H9 (cell line): ENCODE measurements around the gene ALDH1B1. TPM values are rescaled to one million over a fixed set of nuclear protein-coding genes. Genes with fewer than 3 reads are reported as not detected.

Source experiments
- DNase-seq: peaks from one replicate; pipeline ENCODE4 v3.0.0-alpha.2; 2017
- H2AFZ ChIP-seq: one replicate; pipeline ENCODE4 v1.6.1; 2013; ENCODE audit warnings: mild to moderate bottlenecking, low read length, control low read depth, moderate library complexity
- H2AK5ac ChIP-seq: 2 replicates; pipeline ENCODE4 v1.6.1; 2013; ENCODE audit warnings: low read length, control low read depth, mixed read lengths; ENCODE audit not compliant: insufficient read length
- H2BK120ac ChIP-seq: one replicate; pipeline ENCODE4 v1.6.1; 2013; ENCODE audit warnings: low read depth, mild to moderate bottlenecking, low read length, control low read depth, inconsistent platforms; ENCODE audit not compliant: poor library complexity, severe bottlenecking
- H2BK12ac ChIP-seq: 2 replicates; pipeline ENCODE4 v1.6.1; 2013; ENCODE audit warnings: low read length, control low read depth, mixed read lengths, low read depth; ENCODE audit not compliant: insufficient read length
- H2BK15ac ChIP-seq: 2 replicates; pipeline ENCODE4 v1.6.1; 2013; ENCODE audit warnings: low read depth, low read length, control low read depth
- H2BK20ac ChIP-seq: one replicate; pipeline ENCODE4 v1.6.1; 2013; ENCODE audit warnings: low read depth, mild to moderate bottlenecking, low read length, control low read depth, inconsistent platforms; ENCODE audit not compliant: poor library complexity, severe bottlenecking
- H2BK5ac ChIP-seq: 2 replicates; pipeline ENCODE4 v1.6.1; 2013; ENCODE audit warnings: low read length, control low read depth, mixed read lengths; ENCODE audit not compliant: insufficient read length
- H3K14ac ChIP-seq: 2 replicates; pipeline ENCODE4 v1.6.1; 2013; ENCODE audit warnings: low read length, control low read depth; ENCODE audit not compliant: insufficient read depth
- H3K18ac ChIP-seq: 2 replicates; pipeline ENCODE4 v1.6.1; 2013; ENCODE audit warnings: low read depth, mild to moderate bottlenecking, mixed read lengths, low read length, control low read depth; ENCODE audit not compliant: insufficient read length
- H3K23ac ChIP-seq: 2 replicates; pipeline ENCODE4 v1.6.1; 2013; ENCODE audit warnings: low read length, control low read depth, mixed read lengths, low read depth; ENCODE audit not compliant: insufficient read length
- H3K23me2 ChIP-seq: 2 replicates; pipeline ENCODE4 v1.6.1; 2013; ENCODE audit warnings: low read depth, mild to moderate bottlenecking, mixed read lengths, low read length, control low read depth; ENCODE audit not compliant: insufficient read length, poor library complexity, severe bottlenecking
- H3K27ac ChIP-seq: 2 replicates; pipeline ENCODE4 v1.5.1; 2013; ENCODE audit warnings: low read length, control low read depth, mixed read lengths, low read depth; ENCODE audit not compliant: insufficient read length
- H3K27me3 ChIP-seq: 2 replicates; pipeline ENCODE4 v1.6.1; 2013; ENCODE audit warnings: low read length, control low read depth, inconsistent platforms; ENCODE audit not compliant: insufficient read depth
- H3K4ac ChIP-seq: 2 replicates; pipeline ENCODE4 v1.6.1; 2013; ENCODE audit warnings: low read depth, mild to moderate bottlenecking, control low read depth, inconsistent platforms, low read length, moderate library complexity
- H3K4me1 ChIP-seq: 2 replicates; pipeline ENCODE4 v1.6.1; 2013; ENCODE audit warnings: low read length, control low read depth, inconsistent platforms; ENCODE audit not compliant: insufficient read depth
- H3K4me2 ChIP-seq: 2 replicates; pipeline ENCODE4 v1.6.1; 2013; ENCODE audit warnings: low read length, control low read depth, mixed read lengths; ENCODE audit not compliant: insufficient read length, insufficient read depth
- H3K56ac ChIP-seq: 2 replicates; pipeline ENCODE4 v1.6.1; 2013; ENCODE audit warnings: low read depth, mild to moderate bottlenecking, mixed read lengths, low read length, control low read depth; ENCODE audit not compliant: insufficient read length
- H3K79me1 ChIP-seq: 2 replicates; pipeline ENCODE4 v1.6.1; 2013; ENCODE audit warnings: low read depth, mild to moderate bottlenecking, moderate library complexity, low read length, control low read depth, inconsistent platforms; ENCODE audit not compliant: insufficient read depth, poor library complexity, severe bottlenecking
- H3K79me2 ChIP-seq: 2 replicates; pipeline ENCODE4 v1.6.1; 2013; ENCODE audit warnings: low read length, control low read depth, inconsistent platforms; ENCODE audit not compliant: insufficient read depth
- H3K9ac ChIP-seq: 2 replicates; pipeline ENCODE4 v1.6.1; 2013; ENCODE audit warnings: low read length, control low read depth, mixed read lengths; ENCODE audit not compliant: insufficient read length; ENCODE audit errors: extremely low read depth
- H3K9me3 ChIP-seq: one replicate; pipeline ENCODE4 v1.6.1; 2013; ENCODE audit warnings: low read depth, low read length, inconsistent platforms; ENCODE audit not compliant: control insufficient read depth
- H3T11ph ChIP-seq: one replicate; pipeline ENCODE4 v1.6.1; 2013; ENCODE audit warnings: mild to moderate bottlenecking, low read length, control low read depth, inconsistent platforms
- H4K20me1 ChIP-seq: one replicate; pipeline ENCODE4 v1.6.1; 2013; ENCODE audit not compliant: control insufficient read depth, insufficient read length, insufficient read depth
- H4K5ac ChIP-seq: 2 replicates; pipeline ENCODE4 v1.6.1; 2013; ENCODE audit warnings: low read depth, mild to moderate bottlenecking, mixed read lengths, low read length, control low read depth; ENCODE audit not compliant: insufficient read length
- H4K8ac ChIP-seq: replicated peaks from 2 replicates; pipeline ENCODE4 v1.6.1; 2013; ENCODE audit warnings: low read length, control low read depth, mixed read lengths, low read depth; ENCODE audit not compliant: insufficient read length
- H4K91ac ChIP-seq: 2 replicates; pipeline ENCODE4 v1.6.1; 2013; ENCODE audit warnings: low read depth, mild to moderate bottlenecking, moderate library complexity, mixed read lengths, low read length, control low read depth; ENCODE audit not compliant: insufficient read length
- H3K27ac Mint-ChIP-seq, 3 experiments: 2 replicates in 2 of 3; 3 replicates in 1 of 3; pipeline ENCODE4 v1.8.0; 2020 to 2021; ENCODE audit warnings: mixed read lengths in 3 of 3, mild to moderate bottlenecking in 1 of 3, moderate library complexity in 1 of 3
- H3K27me3 Mint-ChIP-seq: 2 replicates; pipeline ENCODE4 v1.8.0; 2021; ENCODE audit warnings: low read depth, mild to moderate bottlenecking, moderate library complexity, mixed read lengths
- H3K36me3 Mint-ChIP-seq, 3 experiments: 2 replicates in 2 of 3; 3 replicates in 1 of 3; pipeline ENCODE4 v1.8.0; 2020 to 2021; ENCODE audit warnings: low read depth in 3 of 3, mixed read lengths in 3 of 3; ENCODE audit not compliant: insufficient read depth in 1 of 3
- H3K4me1 Mint-ChIP-seq, 2 experiments: 2 replicates each; pipeline ENCODE4 v1.8.0; 2020; ENCODE audit warnings: mixed read lengths in 2 of 2
- H3K4me3 Mint-ChIP-seq, 2 experiments: 2 replicates in 1 of 2; 3 replicates in 1 of 2; pipeline ENCODE4 v1.8.0; 2020 to 2021; ENCODE audit warnings: mild to moderate bottlenecking in 2 of 2, mixed read lengths in 2 of 2, moderate library complexity in 1 of 2
- H3K9me3 Mint-ChIP-seq, 2 experiments: 2 replicates in 1 of 2; 3 replicates in 1 of 2; pipeline ENCODE4 v1.8.0; 2020; ENCODE audit warnings: mild to moderate bottlenecking in 2 of 2, mixed read lengths in 2 of 2, moderate library complexity in 1 of 2
- CTCF ChIP-seq: fragments of 200-600 bp; sonication (generic); conservative IDR thresholded peaks from 3 replicates; pipeline ENCODE4 v1.8.0; 2021; ENCODE audit warnings: antibody characterized with exemption, mild to moderate bottlenecking
- WGBS: extraction: QIAGEN DNeasy Blood & Tissue Kit; methylation state at CpG from one replicate; pipeline ENCODE4 v1.1.7; 2013; ENCODE audit warnings: missing lambda C conversion rate, low lambda C conversion rate, mixed read lengths; ENCODE audit not compliant: insufficient read length; ENCODE audit errors: extremely low coverage; 5-methylcytosine and 5-hydroxymethylcytosine counted together
- total RNA-seq: library from RNA; stranded (reverse); gene quantifications from 2 replicates; pipeline ENCODE4 v1.2.1, GENCODE V29; 2021

ALDH1B1 gene
- total RNA-seq, 1 experiment from 2014 or later, result 49.6 TPM

DNA sequence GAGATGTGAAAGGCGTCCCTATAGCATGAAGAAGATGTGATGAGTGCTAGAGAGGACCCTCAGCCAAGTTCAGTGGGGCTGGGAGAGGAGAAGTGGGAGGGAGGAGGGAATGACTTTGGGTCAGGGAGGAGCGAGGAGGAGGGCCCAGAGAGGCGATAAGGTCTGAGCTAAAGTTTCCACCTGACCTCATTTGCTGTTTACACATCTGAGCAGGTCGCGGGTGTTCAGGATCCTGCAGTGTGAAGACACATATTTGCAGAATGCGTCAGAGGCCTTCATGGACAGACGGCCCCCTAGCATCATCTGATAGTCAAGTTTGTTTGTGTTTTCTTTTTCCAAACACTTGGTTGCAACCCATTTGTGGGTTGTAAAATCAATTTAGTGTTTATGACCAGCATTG lies 50.7 kb downstream of the ALDH1B1 start:
- Mint-ChIP-seq H3K27ac (no peak overlapping the region), H3K27me3 (peaks cover 1% of the 10 kb centered on the region), H3K9me3 (no peaks in the 10 kb centered on the region; a peak in 1 of 5 replicates), H3K4me3 (no peak overlapping the region), H3K36me3 (no peaks in the 10 kb centered on the region), H3K4me1 (peaks cover 0 to 7% of the 10 kb centered on the region in 2 experiments; a peak in 1 of 4 replicates)
- no peak overlapping the region for H2BK120ac ChIP-seq
- no peak overlapping the region for H3K9ac ChIP-seq
- DNase-seq, result no peak
- H3K14ac ChIP-seq, result no peak overlapping the region
- H2BK5ac ChIP-seq, result no peak overlapping the region
- no peak overlapping the region for H3K56ac ChIP-seq
- no peak overlapping the region for H3K4ac ChIP-seq
- no peak overlapping the region for H4K8ac ChIP-seq
- no peaks in the 10 kb centered on the region for H3K79me1 ChIP-seq
- H3K27ac ChIP-seq, result no peak overlapping the region
- no peak overlapping the region for H2AK5ac ChIP-seq
- H2BK12ac ChIP-seq, result no peak overlapping the region
- no peak overlapping the region for H3K4me2 ChIP-seq
- no CpG with 5 or more reads among the region's 7 CpGs for WGBS
- H2AFZ ChIP-seq, result no peak overlapping the region
- no peak overlapping the region for H4K5ac ChIP-seq
- H3K27me3 ChIP-seq, result no peaks in the 10 kb centered on the region
- no peaks in the 10 kb centered on the region for H3K9me3 ChIP-seq
- H3K18ac ChIP-seq, result no peak overlapping the region
- H4K91ac ChIP-seq, result no peak overlapping the region
- no peaks in the 10 kb centered on the region for H3K23me2 ChIP-seq
- no peaks in the 10 kb centered on the region for H3K79me2 ChIP-seq
- no peak overlapping the region for H2BK15ac ChIP-seq
- H4K20me1 ChIP-seq, result no peaks in the 10 kb centered on the region
- no peak for TF ChIP-seq CTCF
- no peak overlapping the region for H3T11ph ChIP-seq
- H2BK20ac ChIP-seq, result no peak overlapping the region
- H3K23ac ChIP-seq, result no peak overlapping the region
- no peaks in the 10 kb centered on the region for H3K4me1 ChIP-seq
